ENCODE data around the gene ERC1. TPM values are rescaled to one million over a fixed set of nuclear protein-coding genes. Genes with fewer than 3 reads are reported as not detected.

The ERC1 gene
- total and polyA plus RNA-seq, 2 of the 4 experiments (the other 2 are of a cell fraction), result 11.6 to 25.6 TPM

DNA sequence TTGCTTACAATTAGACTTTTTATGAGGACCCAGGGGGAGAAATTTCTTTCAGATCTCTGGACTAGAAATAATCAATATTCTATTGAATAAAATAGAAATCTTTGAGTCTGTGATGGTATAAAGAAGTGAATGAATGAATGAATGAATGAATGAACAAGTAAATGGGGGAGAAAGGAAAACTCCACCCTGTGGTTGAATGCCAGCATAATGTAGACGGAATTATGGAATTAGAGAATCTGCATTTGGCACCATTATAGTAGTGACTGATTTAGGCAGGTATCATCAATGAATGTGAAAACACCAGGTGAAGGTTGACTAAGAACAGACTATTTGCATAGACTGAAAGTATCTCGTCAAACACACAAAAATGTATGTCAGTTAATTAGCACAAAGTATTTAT, 468.3 kb downstream of the ERC1 start:
- in situ Hi-C loops (cut with MboI; ENCODE audit: low sequenced_read_pairs) (no loop called here), intact Hi-C loops (cut with micrococcal nuclease) (no loop called here), dilution Hi-C loops (cut with HindIII; ENCODE audit: low sequenced_read_pairs, unreplicated experiment) (no loop called here)
- peaks cover 5% of the 10 kb centered on the region for H3K4me1 ChIP-seq (ENCODE audit: control insufficient read depth, insufficient read depth, low read length)
- H3K4me2 ChIP-seq (ENCODE audit: low read depth, low read length), result no peak overlapping the region
- ATAC-seq (ENCODE audit: low read depth) (no peak), DNase-seq (no peak)
- no TSS peak for BruUV-seq (replicated peaks)
- TF ChIP-seq SMC3 (IDR thresholded peaks at IDR 0.05; ENCODE audit: low read depth, low read length), result no peak
- TF ChIP-seq BHLHE40 (IDR thresholded peaks at IDR 0.05; ENCODE audit: low read depth, low read length), result no peak
- TF ChIP-seq, protein P1, sequence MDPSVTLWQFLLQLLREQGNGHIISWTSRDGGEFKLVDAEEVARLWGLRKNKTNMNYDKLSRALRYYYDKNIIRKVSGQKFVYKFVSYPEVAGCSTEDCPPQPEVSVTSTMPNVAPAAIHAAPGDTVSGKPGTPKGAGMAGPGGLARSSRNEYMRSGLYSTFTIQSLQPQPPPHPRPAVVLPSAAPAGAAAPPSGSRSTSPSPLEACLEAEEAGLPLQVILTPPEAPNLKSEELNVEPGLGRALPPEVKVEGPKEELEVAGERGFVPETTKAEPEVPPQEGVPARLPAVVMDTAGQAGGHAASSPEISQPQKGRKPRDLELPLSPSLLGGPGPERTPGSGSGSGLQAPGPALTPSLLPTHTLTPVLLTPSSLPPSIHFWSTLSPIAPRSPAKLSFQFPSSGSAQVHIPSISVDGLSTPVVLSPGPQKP (IDR thresholded peaks at IDR 0.05; ENCODE audit: borderline replicate concordance, low read depth, low read length), result no peak
- H3K9me1 ChIP-seq (ENCODE audit: insufficient read depth, low read length), result peaks cover 9% of the 10 kb centered on the region
- H2BK120ac ChIP-seq (ENCODE audit: low read depth, low read length), result no peak overlapping the region
- H2BK20ac ChIP-seq (ENCODE audit: low read depth, low read length), result no peak overlapping the region
- H2AK9ac ChIP-seq (replicated peaks; ENCODE audit: low read depth, low read length, poor library complexity), result no peak overlapping the region
- H3K36me3 ChIP-seq (ENCODE audit: control insufficient read depth, insufficient read depth, low read length), result no peaks in the 10 kb centered on the region
- H3K27ac ChIP-seq (ENCODE audit: insufficient read depth, low read length), result no peak overlapping the region
- H4K91ac ChIP-seq (ENCODE audit: insufficient read depth, low read depth, low read length), result no peak overlapping the region
- ChIA-PET POLR2A (ENCODE audit: unreplicated experiment) (no interaction called here), CTCF (no interaction called here)
- no peak overlapping the region for H4K5ac ChIP-seq (ENCODE audit: low read depth, low read length)
- H3K14ac ChIP-seq (replicated peaks; ENCODE audit: low read depth, low read length), result no peak overlapping the region
- H3K23ac ChIP-seq (ENCODE audit: low read depth, low read length), result no peak overlapping the region
- no peak overlapping the region for H3K9ac ChIP-seq (ENCODE audit: low read depth, low read length)
- no peak overlapping the region for H4K8ac ChIP-seq (ENCODE audit: low read depth in 2 of 2, low read length in 2 of 2)
- no peaks in the 10 kb centered on the region for H3K9me3 ChIP-seq (ENCODE audit: control insufficient read depth, insufficient read depth, low read length)
- H3K4ac ChIP-seq (ENCODE audit: low read depth, low read length), result no peak overlapping the region
- H3K4me3 ChIP-seq (ENCODE audit: insufficient read depth, low read depth, low read length), result no peak overlapping the region
- H2BK15ac ChIP-seq (ENCODE audit: low read depth, low read length), result no peak overlapping the region
- no peak overlapping the region for H3K56ac ChIP-seq (ENCODE audit: extremely low read depth, insufficient read depth, low read length)
- H2BK5ac ChIP-seq (ENCODE audit: low read depth, low read length, poor library complexity, severe bottlenecking), result no peak overlapping the region
- no peaks in the 10 kb centered on the region for H4K20me1 ChIP-seq (ENCODE audit: insufficient read depth, low read length)
- no peak overlapping the region for H2AK5ac ChIP-seq (ENCODE audit: low read depth, low read length)
- no peak overlapping the region for H2AFZ ChIP-seq (replicated peaks; ENCODE audit: low read length, poor library complexity)
- WGBS, 2 experiments (ENCODE audit: extremely low coverage in 2 of 2, insufficient read length in 1 of 2), result 100% methylated on average over 1 of the region's 2 CpGs; no CpG with 5 or more reads in 1 of the 2 experiments
- no peak overlapping the region for H3K18ac ChIP-seq (ENCODE audit: low read depth, low read length)
- H3K79me1 ChIP-seq (ENCODE audit: low read depth in 1 of 2, low read length in 2 of 2), result peaks cover 3 to 20% of the 10 kb centered on the region in 2 experiments; a peak in 3 of 4 replicates
- no peaks in the 10 kb centered on the region for H3K27me3 ChIP-seq (ENCODE audit: control insufficient read depth, insufficient read depth, low read length)
